A549 treated with CORT108297 at 1 μM for 4 hours (cell line): ENCODE measurements around the gene MTNR1A. TPM values are rescaled to one million over a fixed set of nuclear protein-coding genes. Genes with fewer than 3 reads are reported as not detected.

Experiments
- total RNA-seq: library from RNA; stranded (reverse); fragments of 200-300 nt; extraction: Qiagen RNA extraction; gene quantifications from 5 replicates; pipeline ENCODE4 v1.2.3, GENCODE V29; 2022

MTNR1A gene
- total RNA-seq: 0.33 to 0.71 TPM (median 0.43 TPM) in 5 replicates

GRCh38 chr4:186554914-186555827, at the start of gene MTNR1A:
TSS of gene MTNR1A (minus strand) at chr4:186555567. CDS start at chr4:186555365, 202 bp downstream.

Other genes with a start within 250 kb of the MTNR1A start
- 134 to 204 TPM (median 138 TPM) in 5 replicates for gene FAT1, start 168.3 kb upstream of the MTNR1A start, total RNA-seq